ENCODE data around the gene RAD51AP1. TPM values are rescaled to one million over a fixed set of nuclear protein-coding genes. Genes with fewer than 3 reads are reported as not detected.

RAD51AP1 gene
- total RNA-seq, 1 experiment from 2014 or later, result 38.0 TPM

DNA sequence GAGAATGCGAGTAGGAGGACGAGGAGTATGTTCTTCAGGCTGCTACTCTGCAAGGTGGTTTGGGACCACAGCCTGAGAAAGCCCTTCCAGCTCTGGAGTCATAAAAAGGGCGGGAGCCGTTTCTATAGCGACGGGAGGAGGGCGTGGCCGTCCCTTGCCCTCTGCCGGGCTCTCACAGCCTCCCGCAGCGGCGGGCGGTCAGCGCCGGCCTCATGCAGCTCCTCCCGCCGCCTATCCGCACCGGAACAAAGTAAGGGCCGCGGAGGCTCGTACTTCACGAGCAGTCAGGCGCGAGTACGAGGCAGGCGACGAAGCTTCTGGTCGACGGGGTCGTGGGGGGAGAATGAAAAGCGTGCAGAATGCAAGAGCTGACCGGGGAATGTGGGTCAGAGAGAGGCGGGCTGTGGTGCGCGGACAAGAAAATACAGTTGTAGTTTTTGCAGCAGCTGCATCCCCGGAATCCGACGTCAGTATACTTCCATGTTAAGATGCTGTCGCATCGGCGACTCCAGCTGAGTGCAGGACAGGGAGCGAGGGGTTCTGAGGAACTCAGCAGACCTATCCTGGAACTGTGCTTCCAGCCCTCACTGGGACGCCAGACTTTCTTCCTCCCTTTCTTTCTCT lies 23.5 kb downstream of the RAD51AP1 start, which contains the start of gene DYRK4:
Gene DYRK4 (plus strand): TSS at position 175 of the 624 bp plus-strand sequence. CDS start 38 bp downstream, at position 213.
- H3K9me3 Mint-ChIP-seq (ENCODE audit: low read depth, unreplicated experiment), result no peaks in the 10 kb centered on the region
- peak within 1 kb of the TSS; percentile 52 for H3K4me3 Mint-ChIP-seq (ENCODE audit: low read depth, unreplicated experiment)
- intact Hi-C loops (cut with micrococcal nuclease; ENCODE audit: unreplicated experiment), result no loop called here
- no TSS peak for BruUV-seq (replicated peaks)
- TF ChIP-seq CTCF (IDR thresholded peaks at IDR 0.05; ENCODE audit: unreplicated experiment), result no peak
- no peak within 1 kb of the TSS for H3K27ac Mint-ChIP-seq (ENCODE audit: unreplicated experiment)
- no peaks in the 10 kb centered on the region for H3K36me3 Mint-ChIP-seq (ENCODE audit: insufficient read depth, unreplicated experiment)
- no peaks in the 10 kb centered on the region for H3K4me1 Mint-ChIP-seq (ENCODE audit: low read depth, unreplicated experiment)
- DNase-seq, result peak; percentile 71
- H3K27me3 Mint-ChIP-seq (ENCODE audit: unreplicated experiment), result no peaks in the 10 kb centered on the region
- CTCF ChIA-PET, result no interaction called here

GRCh38 chr12:4563336-4563735 lies 24.6 kb downstream of the RAD51AP1 start:
- Mint-ChIP-seq H3K36me3 (ENCODE audit: insufficient read depth, unreplicated experiment) (no peaks in the 10 kb centered on the region), H3K27me3 (ENCODE audit: unreplicated experiment) (no peaks in the 10 kb centered on the region), H3K9me3 (ENCODE audit: low read depth, unreplicated experiment) (no peaks in the 10 kb centered on the region), H3K4me3 (ENCODE audit: low read depth, unreplicated experiment) (no peak overlapping the region), H3K4me1 (ENCODE audit: low read depth, unreplicated experiment) (no peaks in the 10 kb centered on the region), H3K27ac (ENCODE audit: unreplicated experiment) (no peak overlapping the region)
- intact Hi-C loops (cut with micrococcal nuclease; ENCODE audit: unreplicated experiment), result no loop called here
- BruUV-seq (replicated peaks), result no TSS peak
- DNase-seq, result no peak
- TF ChIP-seq CTCF (IDR thresholded peaks at IDR 0.05; ENCODE audit: unreplicated experiment), result no peak
- CTCF ChIA-PET, result interaction anchor here (0.6 kb wide), 1 partner anchor 534 kb away, joined by 5 read pairs; no protein-coding TSS in a partner anchor

DNA sequence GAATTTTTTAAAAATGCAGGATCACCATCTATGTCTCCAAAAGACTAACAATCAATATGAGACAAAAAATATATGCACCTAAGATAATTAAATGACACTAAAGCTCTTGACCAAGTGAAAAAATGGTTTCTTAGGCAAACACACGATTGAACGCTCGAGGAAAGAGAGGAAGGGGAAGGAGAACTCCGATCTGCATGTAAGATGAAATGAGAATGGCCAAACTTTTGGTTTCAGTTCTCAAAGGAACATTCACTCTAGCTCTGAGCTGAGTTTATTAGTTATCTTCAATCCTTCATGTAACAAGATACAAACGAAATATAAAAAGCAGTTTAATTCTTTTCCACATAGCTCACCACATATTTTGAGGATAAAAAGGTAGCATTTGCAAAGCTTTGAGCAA lies 26.1 kb downstream of the RAD51AP1 start:
- intact Hi-C loops (cut with micrococcal nuclease; ENCODE audit: unreplicated experiment), result no loop called here
- Mint-ChIP-seq H3K4me3 (ENCODE audit: low read depth, unreplicated experiment) (no peak overlapping the region), H3K9me3 (ENCODE audit: low read depth, unreplicated experiment) (no peaks in the 10 kb centered on the region), H3K27me3 (ENCODE audit: unreplicated experiment) (no peaks in the 10 kb centered on the region), H3K36me3 (ENCODE audit: insufficient read depth, unreplicated experiment) (no peaks in the 10 kb centered on the region), H3K27ac (ENCODE audit: unreplicated experiment) (no peak overlapping the region), H3K4me1 (ENCODE audit: low read depth, unreplicated experiment) (no peaks in the 10 kb centered on the region)
- BruUV-seq (replicated peaks), result no TSS peak
- CTCF ChIA-PET, result no interaction called here
- no peak for TF ChIP-seq CTCF (IDR thresholded peaks at IDR 0.05; ENCODE audit: unreplicated experiment)
- DNase-seq, result no peak

GRCh38 chr12:4566474-4566873 lies 27.8 kb downstream of the RAD51AP1 start:
- CTCF ChIA-PET, result no interaction called here
- H3K9me3 Mint-ChIP-seq (ENCODE audit: low read depth, unreplicated experiment), result no peaks in the 10 kb centered on the region
- BruUV-seq (replicated peaks), result no TSS peak
- no peak overlapping the region for H3K27ac Mint-ChIP-seq (ENCODE audit: unreplicated experiment)
- no peak for DNase-seq
- intact Hi-C loops (cut with micrococcal nuclease; ENCODE audit: unreplicated experiment), result no loop called here
- H3K27me3 Mint-ChIP-seq (ENCODE audit: unreplicated experiment), result no peaks in the 10 kb centered on the region
- no peaks in the 10 kb centered on the region for H3K36me3 Mint-ChIP-seq (ENCODE audit: insufficient read depth, unreplicated experiment)
- no peaks in the 10 kb centered on the region for H3K4me1 Mint-ChIP-seq (ENCODE audit: low read depth, unreplicated experiment)
- H3K4me3 Mint-ChIP-seq (ENCODE audit: low read depth, unreplicated experiment), result no peak overlapping the region
- no peak for TF ChIP-seq CTCF (IDR thresholded peaks at IDR 0.05; ENCODE audit: unreplicated experiment)
